ENCODE results near the gene PRDM10.

- TF ChIP-seq CTCF (conservative IDR thresholded peaks at IDR 0.05 in 1 of 2, IDR thresholded peaks at IDR 0.05 in 1 of 2; ENCODE audit: low read depth in 1 of 2, low read length in 2 of 2) (no peak), EZH2 (IDR thresholded peaks at IDR 0.05; ENCODE audit: low read length, missing control alignments) (no peak)
Measured at GRCh38 chr11:129946256-129946655, 56.4 kb downstream of the PRDM10 start.

All from fibroblast of lung (primary cell).